OCI-LY1 (cell line): ENCODE results near the gene MYO15A.

Experiments
- EZH2 ChIP-seq: fragments of 200-600 bp; sonication (generic), shearing (Covaris generic); IDR thresholded peaks from 2 replicates; pipeline ENCODE4 v1.8.0; 2017; ENCODE audit warnings: borderline replicate concordance, mixed run types, mild to moderate bottlenecking, antibody characterized with exemption, low read length, moderate library complexity, mixed read lengths
- TF ChIP-seq, protein P1 (sequence below): fragments of 200-600 bp; sonication (generic), shearing (Covaris generic); IDR thresholded peaks from 2 replicates; pipeline ENCODE4 v1.5.1; 2017; ENCODE audit warnings: mild to moderate bottlenecking, antibody characterized with exemption, low read length, moderate library complexity, mixed read lengths

DNA sequence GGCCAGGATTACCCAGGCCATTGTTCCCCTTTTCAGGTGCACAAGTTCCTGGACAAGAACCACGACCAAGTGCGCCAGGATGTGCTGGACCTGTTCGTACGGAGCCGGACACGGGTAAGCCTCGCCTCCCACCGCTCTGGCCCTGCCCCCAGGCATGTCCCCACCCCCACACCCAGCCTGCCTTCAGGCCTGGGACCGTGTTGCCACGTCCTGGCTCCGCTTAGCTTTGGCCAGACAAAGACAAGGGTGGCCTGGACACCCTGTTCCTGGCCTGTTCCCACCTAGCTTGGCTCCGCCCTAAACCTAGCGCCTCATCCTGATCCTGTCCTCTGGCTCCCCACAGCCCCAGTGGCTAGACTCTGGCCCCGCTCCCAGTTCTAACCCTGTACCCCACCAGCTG is 30.9 kb downstream of the MYO15A start:
- TF ChIP-seq EZH2, result no peak
- TF ChIP-seq, protein P1, sequence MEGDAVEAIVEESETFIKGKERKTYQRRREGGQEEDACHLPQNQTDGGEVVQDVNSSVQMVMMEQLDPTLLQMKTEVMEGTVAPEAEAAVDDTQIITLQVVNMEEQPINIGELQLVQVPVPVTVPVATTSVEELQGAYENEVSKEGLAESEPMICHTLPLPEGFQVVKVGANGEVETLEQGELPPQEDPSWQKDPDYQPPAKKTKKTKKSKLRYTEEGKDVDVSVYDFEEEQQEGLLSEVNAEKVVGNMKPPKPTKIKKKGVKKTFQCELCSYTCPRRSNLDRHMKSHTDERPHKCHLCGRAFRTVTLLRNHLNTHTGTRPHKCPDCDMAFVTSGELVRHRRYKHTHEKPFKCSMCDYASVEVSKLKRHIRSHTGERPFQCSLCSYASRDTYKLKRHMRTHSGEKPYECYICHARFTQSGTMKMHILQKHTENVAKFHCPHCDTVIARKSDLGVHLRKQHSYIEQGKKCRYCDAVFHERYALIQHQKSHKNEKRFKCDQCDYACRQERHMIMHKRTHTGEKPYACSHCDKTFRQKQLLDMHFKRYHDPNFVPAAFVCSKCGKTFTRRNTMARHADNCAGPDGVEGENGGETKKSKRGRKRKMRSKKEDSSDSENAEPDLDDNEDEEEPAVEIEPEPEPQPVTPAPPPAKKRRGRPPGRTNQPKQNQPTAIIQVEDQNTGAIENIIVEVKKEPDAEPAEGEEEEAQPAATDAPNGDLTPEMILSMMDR, result no peak
